ENCODE data around the gene STARD3. TPM values are rescaled to one million over a fixed set of nuclear protein-coding genes. Genes with fewer than 3 reads are reported as not detected.

The STARD3 gene
- total RNA-seq, 1 experiment from 2014 or later: 75.3 TPM

- TF ChIP-seq CTCF (IDR thresholded peaks at IDR 0.05) (no peak), PRDM15 (CRISPR knock-in tag; IDR thresholded peaks at IDR 0.05) (no peak), OVOL2 (CRISPR knock-in tag; IDR thresholded peaks at IDR 0.05; ENCODE audit: borderline replicate concordance) (no peak), ATF3 (CRISPR knock-in tag; conservative IDR thresholded peaks at IDR 0.05) (no peak), ZNF263 (CRISPR knock-in tag; IDR thresholded peaks at IDR 0.05; ENCODE audit: low read depth) (no peak)
Measured at GRCh38 chr17:39676198-39676819, 39.4 kb downstream of the STARD3 start (continued).

GRCh38 chr17:39677072-39677471, 40.1 kb downstream of the STARD3 start:
- CTCF ChIA-PET: interaction anchor here (1.1 to 18.0 kb wide), 5 partner anchors 24 to 101 kb away, joined by 3 to 876 read pairs (median 14); partner anchors contain the start of gene PPP1R1B
- ATAC-seq (no peak), DNase-seq (ENCODE audit: low spot score) (no peak)
- TF ChIP-seq CREM (CRISPR knock-in tag; IDR thresholded peaks at IDR 0.05) (no peak), TCF7 (CRISPR knock-in tag; IDR thresholded peaks at IDR 0.05; ENCODE audit: low read depth) (no peak), ZNF317 (CRISPR knock-in tag; IDR thresholded peaks at IDR 0.05; ENCODE audit: borderline replicate concordance, low read depth) (no peak), ATF1 (CRISPR knock-in tag; IDR thresholded peaks at IDR 0.05) (no peak), CDX4 (CRISPR knock-in tag; IDR thresholded peaks at IDR 0.05; ENCODE audit: borderline replicate concordance) (no peak), ZNF416 (CRISPR knock-in tag; IDR thresholded peaks at IDR 0.05) (no peak), MLX (CRISPR knock-in tag; IDR thresholded peaks at IDR 0.05) (no peak), FOXJ3 (CRISPR knock-in tag; IDR thresholded peaks at IDR 0.05; ENCODE audit: borderline replicate concordance) (no peak), NR1H2 (CRISPR knock-in tag; IDR thresholded peaks at IDR 0.05) (no peak), ZNF423 (CRISPR knock-in tag; IDR thresholded peaks at IDR 0.05) (no peak)
- H3K4me1 Mint-ChIP-seq: peaks cover 26% of the 10 kb centered on the region
- 0 out of 2 replicates have a peak, but pooled peaks cover under 1% of the 10 kb centered on the region for H3K27me3 Mint-ChIP-seq (ENCODE audit: low read depth)
- POLR2A ChIA-PET: no interaction called here
- H3K27ac Mint-ChIP-seq: no peak overlapping the region
- H3K9me3 Mint-ChIP-seq: no peaks in the 10 kb centered on the region
- no peak overlapping the region for H3K4me3 Mint-ChIP-seq
- H3K36me3 Mint-ChIP-seq: peaks cover 2% of the 10 kb centered on the region; the same call in 1 of the 2 replicates
